GM12874 (cell line): Measurements from ENCODE around the gene AP3D1.

Experiments used
- CTCF ChIP-seq: IDR thresholded peaks from 2 replicates; pipeline ENCODE4 v1.5.1; 2011; ENCODE audit warnings: low read depth, mild to moderate bottlenecking, control low read depth, low read length, moderate library complexity; ENCODE audit not compliant: insufficient read depth

Gene AP3D1

GRCh38 chr19:2142173-2142829, 9.1 kb downstream of the AP3D1 start:
- no peak for TF ChIP-seq CTCF

DNA sequence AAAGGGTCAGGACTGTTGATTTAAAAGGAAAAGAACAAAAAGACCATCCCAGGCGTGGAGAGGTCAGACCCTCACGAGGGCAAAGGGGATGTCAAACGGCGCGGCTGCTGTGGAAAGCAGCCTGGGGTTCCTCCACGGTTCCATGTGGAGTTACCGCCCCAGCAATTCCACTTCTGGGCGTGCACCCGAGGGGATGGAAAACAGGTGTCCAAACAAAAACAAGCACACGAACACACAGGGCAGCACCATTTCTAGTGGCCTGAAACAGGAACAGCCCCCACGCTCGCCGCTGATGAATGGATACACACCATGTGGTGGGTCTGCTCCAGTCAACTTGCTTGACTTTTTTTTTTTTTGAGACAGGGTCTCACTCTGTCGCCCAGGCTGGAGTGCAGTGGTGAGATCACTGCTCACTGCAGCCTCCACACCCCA, 11.2 kb downstream of the AP3D1 start:
- TF ChIP-seq CTCF = no peak

- TF ChIP-seq CTCF = no peak
Observed at GRCh38 chr19:2139385-2140137, 11.8 kb downstream of the AP3D1 start.

DNA sequence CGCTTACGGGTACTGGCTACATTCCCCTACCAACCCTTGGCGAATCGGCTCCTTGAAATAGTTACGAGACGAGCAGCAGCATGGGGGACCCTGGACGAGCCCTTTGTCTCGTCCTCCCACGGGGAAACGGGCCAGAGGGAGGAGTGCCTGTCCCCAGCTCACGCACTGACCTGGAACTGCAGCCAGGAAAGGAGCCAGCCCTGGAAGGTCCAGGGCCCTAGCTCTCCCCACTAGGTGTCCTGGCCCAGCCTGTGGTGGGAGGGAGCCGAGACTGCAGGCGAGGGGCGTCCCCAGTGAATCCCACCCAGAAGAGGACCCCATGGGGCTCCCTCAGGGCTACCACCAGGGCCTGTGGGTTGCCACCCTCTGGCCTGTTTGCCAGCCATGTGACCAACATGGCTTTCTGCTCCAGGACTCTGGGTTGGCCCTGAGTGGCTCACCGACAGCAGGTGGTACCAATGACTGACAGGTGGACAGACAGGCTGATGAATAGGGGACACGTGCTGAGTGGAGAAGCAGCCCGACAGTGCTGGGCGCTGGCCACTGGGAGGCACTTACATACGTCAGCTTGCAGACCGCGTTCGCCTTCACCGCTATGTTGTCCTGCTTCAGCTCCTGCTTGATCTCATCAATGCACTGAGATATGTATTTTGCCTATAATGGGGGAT, 13.2 kb downstream of the AP3D1 start:
- TF ChIP-seq CTCF = no peak

DNA sequence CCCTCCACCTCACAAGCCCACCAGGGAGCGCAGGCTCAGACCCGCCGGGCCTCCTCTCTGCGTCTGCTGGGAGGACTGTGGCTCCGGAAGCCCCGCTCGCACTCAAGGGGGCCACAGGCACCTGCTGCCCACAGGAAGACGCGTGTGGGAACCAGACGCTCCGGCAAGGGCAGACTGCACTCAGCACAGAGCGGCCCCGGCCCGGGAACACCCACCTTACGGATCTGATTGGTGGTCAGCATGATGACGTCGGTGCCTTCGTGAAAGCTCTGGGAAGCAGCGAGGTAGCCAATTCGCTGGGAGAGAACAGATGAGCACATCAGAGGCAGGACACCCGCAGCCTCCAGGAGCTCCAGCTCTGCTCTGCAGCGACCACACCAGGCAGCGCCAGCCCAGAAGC, 14.6 kb downstream of the AP3D1 start:
- TF ChIP-seq CTCF = no peak

- TF ChIP-seq CTCF = no peak
Observed at GRCh38 chr19:2135474-2136402, 15.6 kb downstream of the AP3D1 start.
